GM18511 (cell line): ENCODE data around the gene DST.

Source experiments
- ATAC-seq: cut with Tn5 transposase; IDR thresholded peaks from one replicate; pipeline ENCODE4 v1.9.1; 2021; ENCODE audit warnings: mild to moderate bottlenecking, moderate library complexity; ENCODE audit not compliant: unreplicated experiment

The DST gene

GRCh38 chr6:56445818-56446217, 196.9 kb downstream of the DST start:
- ATAC-seq, result no peak

- no peak for ATAC-seq
These were observed 197.8 kb downstream of the DST start for GRCh38 chr6:56444855-56445254.

GRCh38 chr6:56440551-56440981, 202.1 kb downstream of the DST start:
- no peak for ATAC-seq

- no peak for ATAC-seq
These were observed 205.4 kb downstream of the DST start for GRCh38 chr6:56437171-56437900.

- no peak for ATAC-seq
These were observed 206.9 kb downstream of the DST start for GRCh38 chr6:56435754-56436153.

GRCh38 chr6:56435326-56435725, 207.4 kb downstream of the DST start:
- ATAC-seq, result no peak

GRCh38 chr6:56434606-56435005, 208.1 kb downstream of the DST start:
- no peak for ATAC-seq

- ATAC-seq, result no peak
These were observed 209.6 kb downstream of the DST start for GRCh38 chr6:56433119-56433518.

- ATAC-seq, result no peak
These were observed 210.5 kb downstream of the DST start for GRCh38 chr6:56432194-56432593.

- ATAC-seq, result no peak
These were observed 211.8 kb downstream of the DST start for GRCh38 chr6:56430629-56431600.

GRCh38 chr6:56424542-56425083, 218.1 kb downstream of the DST start:
- ATAC-seq, result no peak

- ATAC-seq, result no peak
These were observed 218.6 kb downstream of the DST start for GRCh38 chr6:56424064-56424463.

- ATAC-seq, result no peak
These were observed 222.4 kb downstream of the DST start for GRCh38 chr6:56420296-56420695.

GRCh38 chr6:56419191-56419590, 223.5 kb downstream of the DST start:
- ATAC-seq, result no peak

- ATAC-seq, result no peak
These were observed 224.9 kb downstream of the DST start for GRCh38 chr6:56417823-56418222.

- ATAC-seq, result no peak
These were observed 226.4 kb downstream of the DST start for GRCh38 chr6:56416247-56416646.

- no peak for ATAC-seq
These were observed 233.7 kb downstream of the DST start for GRCh38 chr6:56408976-56409375.
